ENCODE data around the gene SLC4A1AP. TPM values are rescaled to one million over a fixed set of nuclear protein-coding genes. Genes with fewer than 3 reads are reported as not detected.
A peak's percentile ranks its signal among the peaks of the same experiment; 100 is the strongest.

Gene SLC4A1AP
- total RNA-seq, 1 donor = 27.9 TPM

GRCh38 chr2:27737676-27738348 lies 74.1 kb downstream of the SLC4A1AP start:
- H3K27me3 ChIP-seq (ENCODE audit: insufficient read depth, low read length) = no peaks in the 10 kb centered on the region
- DNase-seq (ENCODE audit: insufficient read length, low spot score, missing footprints) = peak; percentile 92
- H3K4me2 ChIP-seq (ENCODE audit: insufficient read depth, low read length) = no peak overlapping the region
- H3K9me3 ChIP-seq (ENCODE audit: low read depth, low read length) = no peaks in the 10 kb centered on the region
- TF ChIP-seq CTCF (IDR thresholded peaks at IDR 0.05; ENCODE audit: extremely low read depth, low read depth, low read length) = no peak
- H3K4me1 ChIP-seq (ENCODE audit: insufficient read depth, low read length) = peaks cover 14% of the 10 kb centered on the region
- peak overlapping the region; percentile 55 for H3K27ac ChIP-seq (ENCODE audit: low read depth, low read length)
- H3K36me3 ChIP-seq (ENCODE audit: insufficient read depth, low read length) = no peaks in the 10 kb centered on the region
- H3K4me3 ChIP-seq (ENCODE audit: insufficient read depth, low read length) = no peak overlapping the region
- no peaks in the 10 kb centered on the region for H4K20me1 ChIP-seq (ENCODE audit: insufficient read depth, low read length)
- H3K79me2 ChIP-seq (ENCODE audit: insufficient read depth, low read length) = no peaks in the 10 kb centered on the region
- peak overlapping the region; percentile 16 for H2AFZ ChIP-seq (ENCODE audit: low read length)

GRCh38 chr2:27738349-27739057 lies 74.8 kb downstream of the SLC4A1AP start:
- no peak for TF ChIP-seq CTCF (IDR thresholded peaks at IDR 0.05; ENCODE audit: extremely low read depth, low read depth, low read length)
- H2AFZ ChIP-seq (ENCODE audit: low read length) = peak overlapping the region; percentile 16
- H3K4me2 ChIP-seq (ENCODE audit: insufficient read depth, low read length) = no peak overlapping the region
- H3K4me1 ChIP-seq (ENCODE audit: insufficient read depth, low read length) = peaks cover 14% of the 10 kb centered on the region
- no peaks in the 10 kb centered on the region for H3K27me3 ChIP-seq (ENCODE audit: insufficient read depth, low read length)
- no peak overlapping the region for H3K4me3 ChIP-seq (ENCODE audit: insufficient read depth, low read length)
- no peaks in the 10 kb centered on the region for H3K36me3 ChIP-seq (ENCODE audit: insufficient read depth, low read length)
- DNase-seq (ENCODE audit: insufficient read length, low spot score, missing footprints) = no peak
- no peaks in the 10 kb centered on the region for H3K9me3 ChIP-seq (ENCODE audit: low read depth, low read length)
- no peaks in the 10 kb centered on the region for H3K79me2 ChIP-seq (ENCODE audit: insufficient read depth, low read length)
- no peaks in the 10 kb centered on the region for H4K20me1 ChIP-seq (ENCODE audit: insufficient read depth, low read length)
- peak overlapping the region; percentile 55 for H3K27ac ChIP-seq (ENCODE audit: low read depth, low read length)

GRCh38 chr2:27739058-27739373 lies 75.3 kb downstream of the SLC4A1AP start:
- H3K36me3 ChIP-seq (ENCODE audit: insufficient read depth, low read length) = no peaks in the 10 kb centered on the region
- no peak for DNase-seq (ENCODE audit: insufficient read length, low spot score, missing footprints)
- H3K9me3 ChIP-seq (ENCODE audit: low read depth, low read length) = no peaks in the 10 kb centered on the region
- H3K27ac ChIP-seq (ENCODE audit: low read depth, low read length) = no peak overlapping the region
- no peak overlapping the region for H2AFZ ChIP-seq (ENCODE audit: low read length)
- no peaks in the 10 kb centered on the region for H3K79me2 ChIP-seq (ENCODE audit: insufficient read depth, low read length)
- no peaks in the 10 kb centered on the region for H3K27me3 ChIP-seq (ENCODE audit: insufficient read depth, low read length)
- H3K4me1 ChIP-seq (ENCODE audit: insufficient read depth, low read length) = peaks cover 14% of the 10 kb centered on the region
- H4K20me1 ChIP-seq (ENCODE audit: insufficient read depth, low read length) = no peaks in the 10 kb centered on the region
- TF ChIP-seq CTCF (IDR thresholded peaks at IDR 0.05; ENCODE audit: extremely low read depth, low read depth, low read length) = no peak
- no peak overlapping the region for H3K4me2 ChIP-seq (ENCODE audit: insufficient read depth, low read length)
- H3K4me3 ChIP-seq (ENCODE audit: insufficient read depth, low read length) = no peak overlapping the region

DNA sequence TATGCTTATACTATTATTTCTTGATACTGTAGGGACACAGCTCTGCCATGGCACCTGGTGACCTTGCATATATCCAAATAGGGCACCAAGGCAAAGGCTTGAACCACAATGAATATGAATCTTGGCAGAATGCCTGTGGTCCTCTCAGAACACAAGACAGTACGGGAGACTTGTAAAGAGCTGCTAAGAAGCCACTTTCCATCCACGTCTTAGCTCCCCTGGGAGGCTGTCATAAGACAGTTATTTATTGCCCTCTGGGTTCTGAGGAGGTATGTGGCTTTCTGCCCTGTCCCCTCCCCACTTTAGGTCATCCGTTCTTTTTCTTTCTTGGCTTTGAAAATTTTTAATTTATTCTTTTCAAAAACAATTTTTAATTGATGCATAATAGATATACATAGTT lies 78.0 kb downstream of the SLC4A1AP start:
- Histone ChIP-seq H3K27ac (ENCODE audit: low read depth, low read length) (no peak overlapping the region), H3K9me3 (ENCODE audit: low read depth, low read length) (no peaks in the 10 kb centered on the region), H3K4me2 (ENCODE audit: insufficient read depth, low read length) (no peak overlapping the region), H2AFZ (ENCODE audit: low read length) (peak overlapping the region; percentile 7), H4K20me1 (ENCODE audit: insufficient read depth, low read length) (no peaks in the 10 kb centered on the region), H3K4me1 (ENCODE audit: insufficient read depth, low read length) (no peaks in the 10 kb centered on the region), H3K79me2 (ENCODE audit: insufficient read depth, low read length) (no peaks in the 10 kb centered on the region), H3K36me3 (ENCODE audit: insufficient read depth, low read length) (no peaks in the 10 kb centered on the region), H3K4me3 (ENCODE audit: insufficient read depth, low read length) (no peak overlapping the region), H3K27me3 (ENCODE audit: insufficient read depth, low read length) (no peaks in the 10 kb centered on the region)
- DNase-seq (ENCODE audit: insufficient read length, low spot score, missing footprints) = no peak
- TF ChIP-seq CTCF (IDR thresholded peaks at IDR 0.05; ENCODE audit: extremely low read depth, low read depth, low read length) = no peak
